ENCODE data around the gene RNF166.
A peak's percentile ranks its signal among the peaks of the same experiment; 100 is the strongest.

Gene RNF166

GRCh38 chr16:88713568-88714419 is 7.6 kb upstream of the RNF166 start:
- Mint-ChIP-seq H3K27ac (no peak overlapping the region), H3K9me3 (no peaks in the 10 kb centered on the region), H3K36me3 (ENCODE audit: low read depth) (peaks cover 89% of the 10 kb centered on the region), H3K4me3 (no peak overlapping the region), H3K27me3 (no peaks in the 10 kb centered on the region), H3K4me1 (ENCODE audit: low read depth) (peaks cover 14% of the 10 kb centered on the region)
- intact Hi-C loops (cut with micrococcal nuclease) = no loop called here

- intact Hi-C loops (cut with micrococcal nuclease) = no loop called here
- H3K27ac Mint-ChIP-seq = no peak overlapping the region
- no peak overlapping the region for H3K4me3 Mint-ChIP-seq
- no peaks in the 10 kb centered on the region for H3K27me3 Mint-ChIP-seq
- H3K36me3 Mint-ChIP-seq (ENCODE audit: low read depth) = peaks cover 82% of the 10 kb centered on the region
- no peaks in the 10 kb centered on the region for H3K9me3 Mint-ChIP-seq
- peaks cover 14% of the 10 kb centered on the region for H3K4me1 Mint-ChIP-seq (ENCODE audit: low read depth)
Observed at GRCh38 chr16:88713054-88713453, 6.8 kb upstream of the RNF166 start.

GRCh38 chr16:88712362-88712979 is 6.3 kb upstream of the RNF166 start:
- Mint-ChIP-seq H3K9me3 (no peaks in the 10 kb centered on the region), H3K4me3 (no peak overlapping the region)
- intact Hi-C loops (cut with micrococcal nuclease) = no loop called here

GRCh38 chr16:88711750-88712340 is 5.6 kb upstream of the RNF166 start:
- Mint-ChIP-seq H3K27me3 (no peaks in the 10 kb centered on the region), H3K4me1 (ENCODE audit: low read depth) (peaks cover 25% of the 10 kb centered on the region), H3K27ac (no peak overlapping the region), H3K9me3 (no peaks in the 10 kb centered on the region), H3K4me3 (no peak overlapping the region), H3K36me3 (ENCODE audit: low read depth) (peaks cover 70% of the 10 kb centered on the region)
- intact Hi-C loops (cut with micrococcal nuclease) = no loop called here

More at GRCh38 chr16:88712362-88712979, 6.3 kb upstream of the RNF166 start:
- Mint-ChIP-seq H3K36me3 (ENCODE audit: low read depth) (peaks cover 76% of the 10 kb centered on the region), H3K27ac (no peak overlapping the region), H3K27me3 (no peaks in the 10 kb centered on the region), H3K4me1 (ENCODE audit: low read depth) (peaks cover 19% of the 10 kb centered on the region)

GRCh38 chr16:88710556-88710955 is 4.3 kb upstream of the RNF166 start:
- no peak overlapping the region for H3K4me3 Mint-ChIP-seq
- peaks cover 58% of the 10 kb centered on the region for H3K36me3 Mint-ChIP-seq (ENCODE audit: low read depth)

GRCh38 chr16:88706965-88707826 is 988 bp upstream of the RNF166 start:
- Mint-ChIP-seq H3K27ac (peak overlapping the region; percentile 89), H3K4me3 (peak overlapping the region; percentile 76), H3K4me1 (ENCODE audit: low read depth) (peaks cover 58% of the 10 kb centered on the region), H3K36me3 (ENCODE audit: low read depth) (peaks cover 48% of the 10 kb centered on the region), H3K27me3 (no peaks in the 10 kb centered on the region), H3K9me3 (no peaks in the 10 kb centered on the region)
- intact Hi-C loops (cut with micrococcal nuclease) = loop anchor here (2.0 to 10.0 kb wide), 2 partner anchors 56 to 112 kb away; partner anchors contain the start of gene CYBA

More at GRCh38 chr16:88710556-88710955, 4.3 kb upstream of the RNF166 start:
- peaks cover 27% of the 10 kb centered on the region for H3K4me1 Mint-ChIP-seq (ENCODE audit: low read depth)
- H3K27ac Mint-ChIP-seq = peak overlapping the region; percentile 54
- intact Hi-C loops (cut with micrococcal nuclease) = no loop called here
- H3K9me3 Mint-ChIP-seq = no peaks in the 10 kb centered on the region
- no peaks in the 10 kb centered on the region for H3K27me3 Mint-ChIP-seq

GRCh38 chr16:88705801-88706228 is 393 bp downstream of the RNF166 start:
- Mint-ChIP-seq H3K4me1 (ENCODE audit: low read depth) (peaks cover 68% of the 10 kb centered on the region), H3K27ac (peak overlapping the region; percentile 89), H3K4me3 (peak overlapping the region; percentile 93), H3K27me3 (no peaks in the 10 kb centered on the region), H3K9me3 (no peaks in the 10 kb centered on the region), H3K36me3 (ENCODE audit: low read depth) (peaks cover 50% of the 10 kb centered on the region)
- intact Hi-C loops (cut with micrococcal nuclease) = loop anchor here (2.0 to 10.0 kb wide), 2 partner anchors 55 to 111 kb away; partner anchors contain the start of gene CYBA

- peaks cover 69% of the 10 kb centered on the region for H3K4me1 Mint-ChIP-seq (ENCODE audit: low read depth)
Observed at GRCh38 chr16:88705076-88705684, 1.0 kb downstream of the RNF166 start.

GRCh38 chr16:88703486-88704309 is 2.5 kb downstream of the RNF166 start:
- peak overlapping the region; percentile 93 for H3K4me3 Mint-ChIP-seq
- H3K36me3 Mint-ChIP-seq (ENCODE audit: low read depth) = peaks cover 56% of the 10 kb centered on the region
- no peaks in the 10 kb centered on the region for H3K27me3 Mint-ChIP-seq
- H3K4me1 Mint-ChIP-seq (ENCODE audit: low read depth) = peaks cover 78% of the 10 kb centered on the region
- H3K27ac Mint-ChIP-seq = peak overlapping the region; percentile 89
- intact Hi-C loops (cut with micrococcal nuclease) = loop anchor here (10.0 kb wide), 1 partner anchor 109 kb away; no protein-coding TSS in a partner anchor
- no peaks in the 10 kb centered on the region for H3K9me3 Mint-ChIP-seq

More at GRCh38 chr16:88705076-88705684, 1.0 kb downstream of the RNF166 start:
- Mint-ChIP-seq H3K4me3 (peak overlapping the region; percentile 93), H3K36me3 (ENCODE audit: low read depth) (peaks cover 50% of the 10 kb centered on the region), H3K27ac (peak overlapping the region; percentile 89), H3K9me3 (no peaks in the 10 kb centered on the region), H3K27me3 (no peaks in the 10 kb centered on the region)
- intact Hi-C loops (cut with micrococcal nuclease) = loop anchor here (10.0 kb wide), 1 partner anchor 110 kb away; no protein-coding TSS in a partner anchor

GRCh38 chr16:88702371-88703210 is 3.6 kb downstream of the RNF166 start:
- no peaks in the 10 kb centered on the region for H3K9me3 Mint-ChIP-seq
- no peaks in the 10 kb centered on the region for H3K27me3 Mint-ChIP-seq
- H3K36me3 Mint-ChIP-seq (ENCODE audit: low read depth) = peaks cover 67% of the 10 kb centered on the region
- peak overlapping the region; percentile 89 for H3K27ac Mint-ChIP-seq
- H3K4me1 Mint-ChIP-seq (ENCODE audit: low read depth) = peaks cover 82% of the 10 kb centered on the region
- peak overlapping the region; percentile 93 for H3K4me3 Mint-ChIP-seq
- intact Hi-C loops (cut with micrococcal nuclease) = loop anchor here (10.0 kb wide), 1 partner anchor 108 kb away; no protein-coding TSS in a partner anchor

- peak overlapping the region; percentile 93 for H3K4me3 Mint-ChIP-seq
- peaks cover 75% of the 10 kb centered on the region for H3K36me3 Mint-ChIP-seq (ENCODE audit: low read depth)
- H3K27me3 Mint-ChIP-seq = no peaks in the 10 kb centered on the region
- intact Hi-C loops (cut with micrococcal nuclease) = loop anchor here (1.0 to 10.0 kb wide), 3 partner anchors 15 to 107 kb away; partner anchors contain the start of genes MVD and SNAI3
- H3K4me1 Mint-ChIP-seq (ENCODE audit: low read depth) = peaks cover 78% of the 10 kb centered on the region
- no peaks in the 10 kb centered on the region for H3K9me3 Mint-ChIP-seq
- H3K27ac Mint-ChIP-seq = peak overlapping the region; percentile 89
Observed at GRCh38 chr16:88701581-88702370, 4.4 kb downstream of the RNF166 start.
